SK-N-SH (cell line): ENCODE measurements around the gene CEP70. TPM values are rescaled to one million over a fixed set of nuclear protein-coding genes. Genes with fewer than 3 reads are reported as not detected.

Source experiments
- CTCF ChIA-PET: fragments of 300-600, 350-600 bp; formaldehyde crosslinking; extraction: SDS; loops from one replicate; lab custom pipeline; 2021; lab: Yijun Ruan, JAX
- POLR2A ChIA-PET: fragments of 350-600 bp; sonication (Branson Sonifier 250); formaldehyde crosslinking; extraction: SDS; loops from one replicate; lab custom pipeline; 2020; ENCODE audit warnings: antibody characterized with exemption, inconsistent platforms; lab: Yijun Ruan, JAX
- DNase-seq: peaks from one replicate; pipeline ENCODE4 v3.0.0; 2012
- H2AFZ ChIP-seq: fragments of 200-600 bp; sonication (generic); 2 replicates; pipeline ENCODE4 v1.8.1; 2016; ENCODE audit warnings: antibody characterized with exemption, mild to moderate bottlenecking, low read depth
- H3F3A ChIP-seq: fragments of 200-600 bp; sonication (generic); replicated peaks from 2 replicates; pipeline ENCODE3; 2016; ENCODE audit warnings: antibody characterized with exemption, mild to moderate bottlenecking; ENCODE audit not compliant: insufficient read depth
- H3K27ac ChIP-seq, 2 experiments: fragments of 200-500 bp in 1 of 2; fragments of 200-600 bp in 1 of 2; sonication (Bioruptor generic) in 1 of 2; sonication (generic), shearing (Covaris generic) in 1 of 2; 2 replicates each; pipeline versions ENCODE4 v1.5.1 to v1.6.1; 2014 to 2016; ENCODE audit warnings: low read depth in 2 of 2, inconsistent platforms in 1 of 2, low read length in 1 of 2, mild to moderate bottlenecking in 1 of 2, mixed read lengths in 1 of 2
- H3K27me3 ChIP-seq: fragments of 200-600 bp; sonication (generic), shearing (Covaris generic); 2 replicates; pipeline ENCODE4 v1.6.1; 2016; ENCODE audit warnings: mixed run types; ENCODE audit not compliant: insufficient read depth
- H3K36me3 ChIP-seq, 2 experiments: fragments of 200-500 bp in 1 of 2; fragments of 200-600 bp in 1 of 2; sonication (Bioruptor generic) in 1 of 2; sonication (generic) in 1 of 2; replicated peaks in 1 of 2; 2 replicates each; pipeline versions ENCODE3 to v1.5.1; 2014 to 2016; ENCODE audit warnings: low read length in 1 of 2, mild to moderate bottlenecking in 1 of 2; ENCODE audit not compliant: insufficient read depth in 2 of 2, control insufficient read depth in 1 of 2
- H3K4me1 ChIP-seq, 2 experiments: fragments of 200-500 bp in 1 of 2; fragments of 200-600 bp in 1 of 2; sonication (Bioruptor generic) in 1 of 2; sonication (generic), shearing (Covaris generic) in 1 of 2; 2 replicates each; pipeline versions ENCODE4 v1.5.1 to v1.6.1; 2014 to 2016; ENCODE audit warnings: low read depth in 1 of 2, low read length in 1 of 2, mixed run types in 1 of 2; ENCODE audit not compliant: insufficient read depth in 2 of 2, control insufficient read depth in 1 of 2
- H3K4me2 ChIP-seq: fragments of 200-600 bp; sonication (generic), shearing (Covaris generic); 2 replicates; pipeline ENCODE4 v1.6.1; 2017; ENCODE audit warnings: mixed run types
- H3K4me3 ChIP-seq, 2 experiments: fragments of 200-500 bp in 1 of 2; fragments of 200-600 bp in 1 of 2; sonication (Bioruptor generic) in 1 of 2; sonication (generic), shearing (Covaris generic) in 1 of 2; 2 replicates each; pipeline versions ENCODE4 v1.5.1 to v1.8.1; 2014 to 2016; ENCODE audit warnings: low read depth in 2 of 2, inconsistent platforms in 1 of 2, low read length in 1 of 2, mild to moderate bottlenecking in 1 of 2, mixed read lengths in 1 of 2, moderate library complexity in 1 of 2
- H3K79me2 ChIP-seq: fragments of 200-600 bp; sonication (generic); 2 replicates; pipeline ENCODE4 v1.8.1; 2017; ENCODE audit warnings: mild to moderate bottlenecking; ENCODE audit not compliant: insufficient read depth
- H3K9ac ChIP-seq: fragments of 200-600 bp; sonication (generic); 2 replicates; pipeline ENCODE4 v1.6.1; 2017; ENCODE audit warnings: mixed run types
- H3K9me2 ChIP-seq: fragments of 200-600 bp; sonication (generic); 2 replicates; pipeline ENCODE4 v1.6.1; 2017; ENCODE audit warnings: mixed run types
- H3K9me3 ChIP-seq: fragments of 200-600 bp; sonication (generic); 2 replicates; pipeline ENCODE4 v1.6.1; 2017; ENCODE audit warnings: mixed run types, mild to moderate bottlenecking, moderate library complexity
- H4K20me1 ChIP-seq: fragments of 200-600 bp; sonication (generic); 2 replicates; pipeline ENCODE4 v1.6.1; 2017; ENCODE audit warnings: mild to moderate bottlenecking, mixed run types; ENCODE audit not compliant: insufficient read depth
- CHD2 ChIP-seq: fragments of 150-350 bp; IDR thresholded peaks from 2 replicates; pipeline ENCODE4 v1.6.1; 2018; ENCODE audit warnings: low read length; ENCODE audit not compliant: partially characterized antibody
- EP300 ChIP-seq, 2 experiments: IDR thresholded peaks; 2 replicates each; pipeline versions ENCODE4 v1.4.0 to v1.6.1; 2012; ENCODE audit warnings: borderline replicate concordance in 1 of 2, low read depth in 1 of 2, low read length in 1 of 2
- EZH2phosphoT487 ChIP-seq: fragments of 200-600 bp; sonication (generic); IDR thresholded peaks from 2 replicates; pipeline ENCODE4 v1.6.1; 2017; ENCODE audit warnings: low read depth, mixed run types, mild to moderate bottlenecking, antibody characterized with exemption, moderate library complexity, borderline replicate concordance
- FOXJ3 ChIP-seq: sonication (generic); formaldehyde crosslinking; IDR thresholded peaks from 2 replicates; pipeline ENCODE4 v1.5.1; 2020; ENCODE audit warnings: mild to moderate bottlenecking, missing genetic modification reagents
- FOXM1 ChIP-seq: IDR thresholded peaks from 2 replicates; pipeline ENCODE4 v1.4.0; 2012; ENCODE audit warnings: low read depth, mild to moderate bottlenecking
- GATA2 ChIP-seq: sonication (generic); formaldehyde crosslinking; IDR thresholded peaks from 2 replicates; pipeline ENCODE4 v1.5.0; 2020; ENCODE audit warnings: mild to moderate bottlenecking, missing genetic modification reagents
- JUND ChIP-seq: IDR thresholded peaks from 2 replicates; pipeline ENCODE4 v1.4.0; 2012
- MEF2A ChIP-seq: IDR thresholded peaks from 2 replicates; pipeline ENCODE4 v1.4.0; 2012; ENCODE audit warnings: low read depth, borderline replicate concordance
- RAD21 ChIP-seq: IDR thresholded peaks from 2 replicates; pipeline ENCODE4 v1.6.1; 2012; ENCODE audit warnings: mild to moderate bottlenecking, low read length
- RCOR1 ChIP-seq: fragments of 150-350 bp; IDR thresholded peaks from 2 replicates; pipeline ENCODE4 v1.6.1; 2017; ENCODE audit warnings: antibody characterized with exemption, low read length
- RFX5 ChIP-seq: IDR thresholded peaks from 2 replicates; pipeline ENCODE4 v1.6.1; 2012; ENCODE audit warnings: mild to moderate bottlenecking, improper control_type of control experiment, low read length
- SMC3 ChIP-seq: IDR thresholded peaks from 2 replicates; pipeline ENCODE4 v1.6.1; 2012; ENCODE audit warnings: low read depth, low read length, improper control_type of control experiment
- TCF12 ChIP-seq: IDR thresholded peaks from 2 replicates; pipeline ENCODE4 v1.4.0; 2012
- TEAD4 ChIP-seq: IDR thresholded peaks from 2 replicates; pipeline ENCODE4 v1.4.0; 2012; ENCODE audit warnings: mild to moderate bottlenecking, borderline replicate concordance; ENCODE audit not compliant: insufficient read depth
- YY1 ChIP-seq: IDR thresholded peaks from 2 replicates; pipeline ENCODE4 v1.4.0; 2012; ENCODE audit warnings: low read depth, mild to moderate bottlenecking
- WGBS: methylation state at CpG from one replicate; pipeline ENCODE4 v1.1.6; 2017; ENCODE audit warnings: low lambda C conversion rate; 5-methylcytosine and 5-hydroxymethylcytosine counted together
- polyA plus RNA-seq, 3 experiments: library from polyadenylated mRNA; depleted of rRNA; stranded (reverse); fragments of >200 nt; gene quantifications; 2 replicates each; pipeline ENCODE4 v1.2.3, GENCODE V29; 2012
- TF ChIP-seq, protein P1 (sequence below): fragments of 150-350 bp; IDR thresholded peaks from 2 replicates; pipeline ENCODE4 v1.6.1; 2017; ENCODE audit warnings: antibody characterized with exemption, low read length, low read depth, borderline replicate concordance
- TF ChIP-seq, protein P2 (sequence below): IDR thresholded peaks from 2 replicates; pipeline ENCODE4; 2012
- TF ChIP-seq, protein P3 (sequence below): IDR thresholded peaks from 2 replicates; pipeline ENCODE4 v1.4.0; 2012; ENCODE audit warnings: low read depth, borderline replicate concordance

Gene CEP70
- polyA plus RNA-seq, 1 of the 3 experiments (the other 2 are of a cell fraction), result 3.7 TPM

DNA sequence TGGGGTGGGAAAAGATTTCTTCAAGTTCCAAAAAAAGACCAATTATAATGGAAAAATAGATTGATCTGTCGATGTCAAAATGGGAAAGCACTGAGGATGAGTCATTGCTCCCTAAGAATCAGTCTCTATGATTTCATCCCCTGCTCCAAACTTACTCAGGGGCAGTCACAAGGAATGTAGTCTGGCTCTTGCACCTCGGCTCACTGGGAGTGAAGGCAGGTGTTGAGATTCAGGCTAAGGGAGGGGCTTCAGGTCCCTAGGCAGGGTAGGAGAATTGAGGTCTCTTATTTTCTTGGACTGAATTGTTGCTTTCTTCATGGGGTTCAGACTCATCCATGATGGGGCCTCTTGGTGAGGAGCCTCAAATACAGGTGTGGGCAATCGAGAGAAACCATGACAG, 145.4 kb downstream of the CEP70 start:
- Histone ChIP-seq H3K9ac (no peak overlapping the region), H3K4me3 (no peak overlapping the region), H3K9me2 (no peaks in the 10 kb centered on the region), H3K27me3 (no peaks in the 10 kb centered on the region), H3K36me3 (no peaks in the 10 kb centered on the region), H3K27ac (no peak overlapping the region), H3K9me3 (no peaks in the 10 kb centered on the region), H3K4me2 (no peak overlapping the region), H3F3A (no peaks in the 10 kb centered on the region), H2AFZ (no peak overlapping the region), H4K20me1 (no peaks in the 10 kb centered on the region), H3K4me1 (no peaks in the 10 kb centered on the region), H3K79me2 (no peaks in the 10 kb centered on the region)
- CTCF ChIA-PET, result no interaction called here
- no peak for DNase-seq
- POLR2A ChIA-PET, result no interaction called here
- no peak for TF ChIP-seq TEAD4
- no peak for TF ChIP-seq EP300 (IDR thresholded peaks at IDR 0.05; ENCODE audit: borderline replicate concordance in 1 of 2, low read depth in 1 of 2, low read length in 1 of 2)
- TF ChIP-seq, protein P1, sequence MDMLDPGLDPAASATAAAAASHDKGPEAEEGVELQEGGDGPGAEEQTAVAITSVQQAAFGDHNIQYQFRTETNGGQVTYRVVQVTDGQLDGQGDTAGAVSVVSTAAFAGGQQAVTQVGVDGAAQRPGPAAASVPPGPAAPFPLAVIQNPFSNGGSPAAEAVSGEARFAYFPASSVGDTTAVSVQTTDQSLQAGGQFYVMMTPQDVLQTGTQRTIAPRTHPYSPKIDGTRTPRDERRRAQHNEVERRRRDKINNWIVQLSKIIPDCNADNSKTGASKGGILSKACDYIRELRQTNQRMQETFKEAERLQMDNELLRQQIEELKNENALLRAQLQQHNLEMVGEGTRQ, result no peak
- no peak for TF ChIP-seq RCOR1
- TF ChIP-seq SMC3, result no peak
- TF ChIP-seq YY1, result no peak
- no peak for TF ChIP-seq TCF12
- TF ChIP-seq GATA2 (CRISPR knock-in tag), result no peak
- TF ChIP-seq, protein P2, sequence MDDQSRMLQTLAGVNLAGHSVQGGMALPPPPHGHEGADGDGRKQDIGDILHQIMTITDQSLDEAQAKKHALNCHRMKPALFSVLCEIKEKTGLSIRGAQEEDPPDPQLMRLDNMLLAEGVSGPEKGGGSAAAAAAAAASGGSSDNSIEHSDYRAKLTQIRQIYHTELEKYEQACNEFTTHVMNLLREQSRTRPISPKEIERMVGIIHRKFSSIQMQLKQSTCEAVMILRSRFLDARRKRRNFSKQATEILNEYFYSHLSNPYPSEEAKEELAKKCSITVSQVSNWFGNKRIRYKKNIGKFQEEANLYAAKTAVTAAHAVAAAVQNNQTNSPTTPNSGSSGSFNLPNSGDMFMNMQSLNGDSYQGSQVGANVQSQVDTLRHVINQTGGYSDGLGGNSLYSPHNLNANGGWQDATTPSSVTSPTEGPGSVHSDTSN, result no peak
- TF ChIP-seq EZH2phosphoT487, result no peak
- TF ChIP-seq MEF2A, result no peak
- TF ChIP-seq, protein P3, sequence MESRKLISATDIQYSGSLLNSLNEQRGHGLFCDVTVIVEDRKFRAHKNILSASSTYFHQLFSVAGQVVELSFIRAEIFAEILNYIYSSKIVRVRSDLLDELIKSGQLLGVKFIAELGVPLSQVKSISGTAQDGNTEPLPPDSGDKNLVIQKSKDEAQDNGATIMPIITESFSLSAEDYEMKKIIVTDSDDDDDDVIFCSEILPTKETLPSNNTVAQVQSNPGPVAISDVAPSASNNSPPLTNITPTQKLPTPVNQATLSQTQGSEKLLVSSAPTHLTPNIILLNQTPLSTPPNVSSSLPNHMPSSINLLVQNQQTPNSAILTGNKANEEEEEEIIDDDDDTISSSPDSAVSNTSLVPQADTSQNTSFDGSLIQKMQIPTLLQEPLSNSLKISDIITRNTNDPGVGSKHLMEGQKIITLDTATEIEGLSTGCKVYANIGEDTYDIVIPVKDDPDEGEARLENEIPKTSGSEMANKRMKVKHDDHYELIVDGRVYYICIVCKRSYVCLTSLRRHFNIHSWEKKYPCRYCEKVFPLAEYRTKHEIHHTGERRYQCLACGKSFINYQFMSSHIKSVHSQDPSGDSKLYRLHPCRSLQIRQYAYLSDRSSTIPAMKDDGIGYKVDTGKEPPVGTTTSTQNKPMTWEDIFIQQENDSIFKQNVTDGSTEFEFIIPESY, result no peak
- no peak for TF ChIP-seq JUND
- no peak for TF ChIP-seq CHD2
- TF ChIP-seq RFX5, result no peak
- no peak for TF ChIP-seq RAD21
- TF ChIP-seq FOXJ3 (CRISPR knock-in tag), result no peak
- no peak for TF ChIP-seq FOXM1
- 81% methylated on average over 3 of the region's 3 CpGs for WGBS
